HEK293 (cell line): ENCODE data around the gene TUBB2A.

Source experiments
- CTCF ChIA-PET: fragments of 350-600 bp; formaldehyde crosslinking; extraction: SDS; loops from one replicate; lab custom pipeline; 2021; ENCODE audit warnings: antibody characterized with exemption; lab: Yijun Ruan, JAX
- POLR2A ChIA-PET: fragments of 300-600 bp; formaldehyde crosslinking; extraction: SDS; loops from one replicate; lab custom pipeline; 2020; ENCODE audit warnings: antibody characterized with exemption, inconsistent platforms; lab: Yijun Ruan, JAX
- H3K27ac ChIP-seq: fragments of 200-500 bp; sonication (Bioruptor generic); 2 replicates; pipeline ENCODE4 v1.5.1; 2014; ENCODE audit warnings: low read depth, low read length, control low read depth, inconsistent platforms; ENCODE audit errors: extremely low read depth
- H3K36me3 ChIP-seq, 2 experiments: fragments of 200-500 bp in 1 of 2; sonication (Bioruptor generic) in 1 of 2; 1 replicate in 1 of 2; 2 replicates in 1 of 2; pipeline ENCODE4 v1.5.1; 2014 to 2017; ENCODE audit warnings: inconsistent platforms in 2 of 2, low read length in 2 of 2; ENCODE audit not compliant: control insufficient read depth in 2 of 2, insufficient read depth in 1 of 2
- H3K4me1 ChIP-seq: fragments of 200-500 bp; sonication (Bioruptor generic); 2 replicates; pipeline ENCODE4 v1.5.1; 2014; ENCODE audit warnings: mild to moderate bottlenecking, low read length, inconsistent platforms; ENCODE audit not compliant: control insufficient read depth, insufficient read depth
- H3K4me3 ChIP-seq: 2 replicates; pipeline ENCODE4 v1.5.1; 2011; ENCODE audit warnings: low read depth, mild to moderate bottlenecking, control low read depth, low read length, moderate library complexity
- H3K9me3 ChIP-seq: fragments of 200-500 bp; sonication (Bioruptor generic); 2 replicates; pipeline ENCODE4 v1.5.1; 2014; ENCODE audit warnings: low read depth, low read length, inconsistent platforms; ENCODE audit not compliant: control insufficient read depth, insufficient read depth
- ELK4 ChIP-seq: IDR thresholded peaks from 2 replicates; pipeline ENCODE4 v1.6.1; 2011; ENCODE audit warnings: mild to moderate bottlenecking, low read depth, low read length, borderline replicate concordance
- KLF1 ChIP-seq: fragments of 450-650 bp; formaldehyde crosslinking; IDR thresholded peaks from 2 replicates; pipeline ENCODE4 v1.5.1; 2016; ENCODE audit warnings: missing biosample characterization, missing genetic modification characterization
- KLF17 ChIP-seq: fragments of 450-650 bp; formaldehyde crosslinking; IDR thresholded peaks from 2 replicates; pipeline ENCODE4 v1.5.1; 2016; ENCODE audit warnings: missing biosample characterization, missing genetic modification characterization
- MEIS1 ChIP-seq: sonication (generic); formaldehyde crosslinking; IDR thresholded peaks from 2 replicates; pipeline ENCODE4 v1.8.1; 2022; ENCODE audit warnings: missing genetic modification reagents, mild to moderate bottlenecking, borderline replicate concordance
- ZBTB17 ChIP-seq: fragments of 450-650 bp; formaldehyde crosslinking; IDR thresholded peaks from 2 replicates; pipeline ENCODE4 v1.5.1; 2016; ENCODE audit warnings: missing biosample characterization, missing genetic modification characterization
- ZEB2 ChIP-seq: fragments of 450-650 bp; formaldehyde crosslinking; IDR thresholded peaks from 2 replicates; pipeline ENCODE4 v1.5.1; 2016; ENCODE audit warnings: missing biosample characterization, missing genetic modification characterization
- ZNF114 ChIP-seq: fragments of 450-650 bp; formaldehyde crosslinking; IDR thresholded peaks from 2 replicates; pipeline ENCODE4 v1.5.0; 2017; ENCODE audit warnings: missing biosample characterization, missing genetic modification characterization
- ZNF155 ChIP-seq: fragments of 450-650 bp; formaldehyde crosslinking; IDR thresholded peaks from 2 replicates; pipeline ENCODE4 v1.5.1; 2016; ENCODE audit warnings: missing biosample characterization, missing genetic modification characterization
- ZNF184 ChIP-seq: fragments of 450-650 bp; IDR thresholded peaks from 2 replicates; pipeline ENCODE4 v1.5.1; 2018; ENCODE audit warnings: missing biosample characterization, mild to moderate bottlenecking, missing genetic modification characterization
- ZNF202 ChIP-seq: fragments of 450-650 bp; formaldehyde crosslinking; IDR thresholded peaks from 2 replicates; pipeline ENCODE4 v1.5.1; 2016; ENCODE audit warnings: missing biosample characterization, missing genetic modification characterization, borderline replicate concordance
- ZNF214 ChIP-seq: fragments of 450-650 bp; formaldehyde crosslinking; IDR thresholded peaks from 2 replicates; pipeline ENCODE4 v1.5.1; 2017; ENCODE audit warnings: missing biosample characterization, mild to moderate bottlenecking, missing genetic modification characterization, borderline replicate concordance
- ZNF350 ChIP-seq: fragments of 450-650 bp; formaldehyde crosslinking; IDR thresholded peaks from 2 replicates; pipeline ENCODE4 v1.5.0; 2017; ENCODE audit warnings: missing biosample characterization, mild to moderate bottlenecking, missing genetic modification characterization
- ZNF366 ChIP-seq: fragments of 450-650 bp; formaldehyde crosslinking; conservative IDR thresholded peaks from 2 replicates; pipeline ENCODE4 v1.5.1; 2016; ENCODE audit warnings: missing biosample characterization, missing genetic modification characterization
- ZNF629 ChIP-seq: fragments of 450-650 bp; formaldehyde crosslinking; IDR thresholded peaks from 2 replicates; pipeline ENCODE4 v1.5.1; 2017; ENCODE audit warnings: missing biosample characterization, missing genetic modification characterization
- ZNF660 ChIP-seq: fragments of 450-650 bp; IDR thresholded peaks from 2 replicates; pipeline ENCODE4 v1.5.1; 2018; ENCODE audit warnings: missing biosample characterization, mild to moderate bottlenecking, missing genetic modification characterization
- ZSCAN23 ChIP-seq: fragments of 450-650 bp; formaldehyde crosslinking; IDR thresholded peaks from 2 replicates; pipeline ENCODE4 v1.5.1; 2016; ENCODE audit warnings: missing biosample characterization, missing genetic modification characterization
- ZXDB ChIP-seq: fragments of 450-650 bp; formaldehyde crosslinking; IDR thresholded peaks from 2 replicates; pipeline ENCODE4 v1.5.1; 2016; ENCODE audit warnings: missing biosample characterization, missing genetic modification characterization
- TF ChIP-seq, protein P1 (sequence below): fragments of 450-650 bp; formaldehyde crosslinking; IDR thresholded peaks from 2 replicates; pipeline ENCODE4 v1.5.1; 2016; ENCODE audit warnings: missing biosample characterization, missing genetic modification characterization, low read depth
- TF ChIP-seq, protein P2 (sequence below): fragments of 450-650 bp; formaldehyde crosslinking; IDR thresholded peaks from 2 replicates; pipeline ENCODE4 v1.5.1; 2016; ENCODE audit warnings: missing biosample characterization, missing genetic modification characterization
- TF ChIP-seq, protein P3 (sequence below): fragments of 450-650 bp; formaldehyde crosslinking; IDR thresholded peaks from 2 replicates; pipeline ENCODE4 v1.5.1; 2016; ENCODE audit warnings: missing biosample characterization, missing genetic modification characterization
- TF ChIP-seq, protein P4 (sequence below): fragments of 450-650 bp; formaldehyde crosslinking; IDR thresholded peaks from 2 replicates; pipeline ENCODE4 v1.5.1; 2017; ENCODE audit warnings: missing biosample characterization, missing genetic modification characterization
- TF ChIP-seq, protein P5 (sequence below): fragments of 450-650 bp; formaldehyde crosslinking; IDR thresholded peaks from 2 replicates; pipeline ENCODE4 v1.5.1; 2016; ENCODE audit warnings: missing biosample characterization, missing genetic modification characterization

TUBB2A gene

GRCh38 chr6:3176562-3177355 is 19.4 kb upstream of the TUBB2A start:
- H3K27ac ChIP-seq, result no peak overlapping the region
- H3K4me3 ChIP-seq, result no peak overlapping the region
- POLR2A ChIA-PET, result interaction anchor here (1.1 to 2.3 kb wide), 7 partner anchors 11 to 50 kb away, joined by 3 to 20 read pairs (median 7); partner anchors contain the start of genes TUBB2A and TUBB2B
- peaks cover 4% of the 10 kb centered on the region; the same call in 1 of the 2 replicates for H3K4me1 ChIP-seq
- no peaks in the 10 kb centered on the region for H3K9me3 ChIP-seq
- CTCF ChIA-PET, result interaction anchor here (0.7 to 0.8 kb wide), 4 partner anchors 11 to 67 kb away, joined by 3 to 4 read pairs (median 3); no protein-coding TSS in a partner anchor
- H3K36me3 ChIP-seq, result no peaks in the 10 kb centered on the region
- no peak for TF ChIP-seq ZNF350 (tag by site-specific recombination)
- no peak for TF ChIP-seq ZNF660 (tag by site-specific recombination)
- TF ChIP-seq KLF17 (tag by site-specific recombination), result peak; percentile 85
- TF ChIP-seq ZNF155 (tag by site-specific recombination), result no peak
- TF ChIP-seq ZEB2 (tag by site-specific recombination), result peak; percentile 77
- TF ChIP-seq, protein P1, sequence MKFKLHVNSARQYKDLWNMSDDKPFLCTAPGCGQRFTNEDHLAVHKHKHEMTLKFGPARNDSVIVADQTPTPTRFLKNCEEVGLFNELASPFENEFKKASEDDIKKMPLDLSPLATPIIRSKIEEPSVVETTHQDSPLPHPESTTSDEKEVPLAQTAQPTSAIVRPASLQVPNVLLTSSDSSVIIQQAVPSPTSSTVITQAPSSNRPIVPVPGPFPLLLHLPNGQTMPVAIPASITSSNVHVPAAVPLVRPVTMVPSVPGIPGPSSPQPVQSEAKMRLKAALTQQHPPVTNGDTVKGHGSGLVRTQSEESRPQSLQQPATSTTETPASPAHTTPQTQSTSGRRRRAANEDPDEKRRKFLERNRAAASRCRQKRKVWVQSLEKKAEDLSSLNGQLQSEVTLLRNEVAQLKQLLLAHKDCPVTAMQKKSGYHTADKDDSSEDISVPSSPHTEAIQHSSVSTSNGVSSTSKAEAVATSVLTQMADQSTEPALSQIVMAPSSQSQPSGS (tag by site-specific recombination), result peak; percentile 97
- TF ChIP-seq ELK4, result no peak
- TF ChIP-seq, protein P2, sequence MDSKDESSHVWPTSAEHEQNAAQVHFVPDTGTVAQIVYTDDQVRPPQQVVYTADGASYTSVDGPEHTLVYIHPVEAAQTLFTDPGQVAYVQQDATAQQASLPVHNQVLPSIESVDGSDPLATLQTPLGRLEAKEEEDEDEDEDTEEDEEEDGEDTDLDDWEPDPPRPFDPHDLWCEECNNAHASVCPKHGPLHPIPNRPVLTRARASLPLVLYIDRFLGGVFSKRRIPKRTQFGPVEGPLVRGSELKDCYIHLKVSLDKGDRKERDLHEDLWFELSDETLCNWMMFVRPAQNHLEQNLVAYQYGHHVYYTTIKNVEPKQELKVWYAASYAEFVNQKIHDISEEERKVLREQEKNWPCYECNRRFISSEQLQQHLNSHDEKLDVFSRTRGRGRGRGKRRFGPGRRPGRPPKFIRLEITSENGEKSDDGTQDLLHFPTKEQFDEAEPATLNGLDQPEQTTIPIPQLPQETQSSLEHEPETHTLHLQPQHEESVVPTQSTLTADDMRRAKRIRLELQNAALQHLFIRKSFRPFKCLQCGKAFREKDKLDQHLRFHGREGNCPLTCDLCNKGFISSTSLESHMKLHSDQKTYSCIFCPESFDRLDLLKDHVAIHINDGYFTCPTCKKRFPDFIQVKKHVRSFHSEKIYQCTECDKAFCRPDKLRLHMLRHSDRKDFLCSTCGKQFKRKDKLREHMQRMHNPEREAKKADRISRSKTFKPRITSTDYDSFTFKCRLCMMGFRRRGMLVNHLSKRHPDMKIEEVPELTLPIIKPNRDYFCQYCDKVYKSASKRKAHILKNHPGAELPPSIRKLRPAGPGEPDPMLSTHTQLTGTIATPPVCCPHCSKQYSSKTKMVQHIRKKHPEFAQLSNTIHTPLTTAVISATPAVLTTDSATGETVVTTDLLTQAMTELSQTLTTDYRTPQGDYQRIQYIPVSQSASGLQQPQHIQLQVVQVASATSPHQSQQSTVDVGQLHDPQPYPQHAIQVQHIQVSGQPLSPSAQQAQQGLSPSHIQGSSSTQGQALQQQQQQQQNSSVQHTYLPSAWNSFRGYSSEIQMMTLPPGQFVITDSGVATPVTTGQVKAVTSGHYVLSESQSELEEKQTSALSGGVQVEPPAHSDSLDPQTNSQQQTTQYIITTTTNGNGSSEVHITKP, result peak; percentile 32; the same call in 1 of the 2 replicates
- TF ChIP-seq, protein P3, sequence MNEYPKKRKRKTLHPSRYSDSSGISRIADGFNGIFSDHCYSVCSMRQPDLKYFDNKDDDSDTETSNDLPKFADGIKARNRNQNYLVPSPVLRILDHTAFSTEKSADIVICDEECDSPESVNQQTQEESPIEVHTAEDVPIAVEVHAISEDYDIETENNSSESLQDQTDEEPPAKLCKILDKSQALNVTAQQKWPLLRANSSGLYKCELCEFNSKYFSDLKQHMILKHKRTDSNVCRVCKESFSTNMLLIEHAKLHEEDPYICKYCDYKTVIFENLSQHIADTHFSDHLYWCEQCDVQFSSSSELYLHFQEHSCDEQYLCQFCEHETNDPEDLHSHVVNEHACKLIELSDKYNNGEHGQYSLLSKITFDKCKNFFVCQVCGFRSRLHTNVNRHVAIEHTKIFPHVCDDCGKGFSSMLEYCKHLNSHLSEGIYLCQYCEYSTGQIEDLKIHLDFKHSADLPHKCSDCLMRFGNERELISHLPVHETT (tag by site-specific recombination), result peak; percentile 54; the same call in 1 of the 2 replicates
- no peak for TF ChIP-seq ZNF202 (tag by site-specific recombination)
- no peak for TF ChIP-seq KLF1
- TF ChIP-seq, protein P4, sequence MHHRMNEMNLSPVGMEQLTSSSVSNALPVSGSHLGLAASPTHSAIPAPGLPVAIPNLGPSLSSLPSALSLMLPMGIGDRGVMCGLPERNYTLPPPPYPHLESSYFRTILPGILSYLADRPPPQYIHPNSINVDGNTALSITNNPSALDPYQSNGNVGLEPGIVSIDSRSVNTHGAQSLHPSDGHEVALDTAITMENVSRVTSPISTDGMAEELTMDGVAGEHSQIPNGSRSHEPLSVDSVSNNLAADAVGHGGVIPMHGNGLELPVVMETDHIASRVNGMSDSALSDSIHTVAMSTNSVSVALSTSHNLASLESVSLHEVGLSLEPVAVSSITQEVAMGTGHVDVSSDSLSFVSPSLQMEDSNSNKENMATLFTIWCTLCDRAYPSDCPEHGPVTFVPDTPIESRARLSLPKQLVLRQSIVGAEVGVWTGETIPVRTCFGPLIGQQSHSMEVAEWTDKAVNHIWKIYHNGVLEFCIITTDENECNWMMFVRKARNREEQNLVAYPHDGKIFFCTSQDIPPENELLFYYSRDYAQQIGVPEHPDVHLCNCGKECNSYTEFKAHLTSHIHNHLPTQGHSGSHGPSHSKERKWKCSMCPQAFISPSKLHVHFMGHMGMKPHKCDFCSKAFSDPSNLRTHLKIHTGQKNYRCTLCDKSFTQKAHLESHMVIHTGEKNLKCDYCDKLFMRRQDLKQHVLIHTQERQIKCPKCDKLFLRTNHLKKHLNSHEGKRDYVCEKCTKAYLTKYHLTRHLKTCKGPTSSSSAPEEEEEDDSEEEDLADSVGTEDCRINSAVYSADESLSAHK (tag by site-specific recombination), result no peak
- TF ChIP-seq, protein P5, sequence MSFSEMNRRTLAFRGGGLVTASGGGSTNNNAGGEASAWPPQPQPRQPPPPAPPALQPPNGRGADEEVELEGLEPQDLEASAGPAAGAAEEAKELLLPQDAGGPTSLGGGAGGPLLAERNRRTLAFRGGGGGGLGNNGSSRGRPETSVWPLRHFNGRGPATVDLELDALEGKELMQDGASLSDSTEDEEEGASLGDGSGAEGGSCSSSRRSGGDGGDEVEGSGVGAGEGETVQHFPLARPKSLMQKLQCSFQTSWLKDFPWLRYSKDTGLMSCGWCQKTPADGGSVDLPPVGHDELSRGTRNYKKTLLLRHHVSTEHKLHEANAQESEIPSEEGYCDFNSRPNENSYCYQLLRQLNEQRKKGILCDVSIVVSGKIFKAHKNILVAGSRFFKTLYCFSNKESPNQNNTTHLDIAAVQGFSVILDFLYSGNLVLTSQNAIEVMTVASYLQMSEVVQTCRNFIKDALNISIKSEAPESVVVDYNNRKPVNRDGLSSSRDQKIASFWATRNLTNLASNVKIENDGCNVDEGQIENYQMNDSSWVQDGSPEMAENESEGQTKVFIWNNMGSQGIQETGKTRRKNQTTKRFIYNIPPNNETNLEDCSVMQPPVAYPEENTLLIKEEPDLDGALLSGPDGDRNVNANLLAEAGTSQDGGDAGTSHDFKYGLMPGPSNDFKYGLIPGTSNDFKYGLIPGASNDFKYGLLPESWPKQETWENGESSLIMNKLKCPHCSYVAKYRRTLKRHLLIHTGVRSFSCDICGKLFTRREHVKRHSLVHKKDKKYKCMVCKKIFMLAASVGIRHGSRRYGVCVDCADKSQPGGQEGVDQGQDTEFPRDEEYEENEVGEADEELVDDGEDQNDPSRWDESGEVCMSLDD (tag by site-specific recombination), result no peak
- peak; percentile 64; the same call in 1 of the 2 replicates for TF ChIP-seq ZNF184 (tag by site-specific recombination)
- peak; percentile 44; the same call in 1 of the 2 replicates for TF ChIP-seq ZSCAN23 (tag by site-specific recombination)
- TF ChIP-seq ZNF114 (tag by site-specific recombination), result no peak
- 0 out of 2 replicates have a peak, but pooled peaks have one; percentile 50 for TF ChIP-seq ZNF366 (tag by site-specific recombination)
- TF ChIP-seq ZNF214, result no peak
- TF ChIP-seq MEIS1 (CRISPR knock-in tag), result no peak
- TF ChIP-seq ZNF629 (tag by site-specific recombination), result peak; percentile 99
- TF ChIP-seq ZBTB17 (tag by site-specific recombination), result peak; percentile 53
- TF ChIP-seq ZXDB (tag by site-specific recombination), result peak; percentile 32; the same call in 1 of the 2 replicates
